ENCODE data around the gene EML1.

GRCh38 chr14:99805757-99806439, 12.7 kb downstream of the EML1 start:
- no peak for TF ChIP-seq ATF6 (CRISPR knock-in tag; IDR thresholded peaks at IDR 0.05)
- no peak for TF ChIP-seq CTCF (IDR thresholded peaks at IDR 0.05)
- TF ChIP-seq ZBTB43 (CRISPR knock-in tag; IDR thresholded peaks at IDR 0.05): no peak
- TF ChIP-seq NR2C2 (CRISPR knock-in tag; IDR thresholded peaks at IDR 0.05): no peak

Data from WTC11 (cell line).